HG03565 (cell line): ENCODE measurements around the gene SLC2A4RG.

Source experiments
- ATAC-seq: cut with Tn5 transposase; IDR thresholded peaks from one replicate; pipeline ENCODE4 v1.9.1; 2021; ENCODE audit warnings: mild to moderate bottlenecking, moderate library complexity; ENCODE audit not compliant: unreplicated experiment

Gene SLC2A4RG, protein sequence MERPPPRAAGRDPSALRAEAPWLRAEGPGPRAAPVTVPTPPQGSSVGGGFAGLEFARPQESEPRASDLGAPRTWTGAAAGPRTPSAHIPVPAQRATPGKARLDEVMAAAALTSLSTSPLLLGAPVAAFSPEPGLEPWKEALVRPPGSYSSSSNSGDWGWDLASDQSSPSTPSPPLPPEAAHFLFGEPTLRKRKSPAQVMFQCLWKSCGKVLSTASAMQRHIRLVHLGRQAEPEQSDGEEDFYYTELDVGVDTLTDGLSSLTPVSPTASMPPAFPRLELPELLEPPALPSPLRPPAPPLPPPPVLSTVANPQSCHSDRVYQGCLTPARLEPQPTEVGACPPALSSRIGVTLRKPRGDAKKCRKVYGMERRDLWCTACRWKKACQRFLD

DNA sequence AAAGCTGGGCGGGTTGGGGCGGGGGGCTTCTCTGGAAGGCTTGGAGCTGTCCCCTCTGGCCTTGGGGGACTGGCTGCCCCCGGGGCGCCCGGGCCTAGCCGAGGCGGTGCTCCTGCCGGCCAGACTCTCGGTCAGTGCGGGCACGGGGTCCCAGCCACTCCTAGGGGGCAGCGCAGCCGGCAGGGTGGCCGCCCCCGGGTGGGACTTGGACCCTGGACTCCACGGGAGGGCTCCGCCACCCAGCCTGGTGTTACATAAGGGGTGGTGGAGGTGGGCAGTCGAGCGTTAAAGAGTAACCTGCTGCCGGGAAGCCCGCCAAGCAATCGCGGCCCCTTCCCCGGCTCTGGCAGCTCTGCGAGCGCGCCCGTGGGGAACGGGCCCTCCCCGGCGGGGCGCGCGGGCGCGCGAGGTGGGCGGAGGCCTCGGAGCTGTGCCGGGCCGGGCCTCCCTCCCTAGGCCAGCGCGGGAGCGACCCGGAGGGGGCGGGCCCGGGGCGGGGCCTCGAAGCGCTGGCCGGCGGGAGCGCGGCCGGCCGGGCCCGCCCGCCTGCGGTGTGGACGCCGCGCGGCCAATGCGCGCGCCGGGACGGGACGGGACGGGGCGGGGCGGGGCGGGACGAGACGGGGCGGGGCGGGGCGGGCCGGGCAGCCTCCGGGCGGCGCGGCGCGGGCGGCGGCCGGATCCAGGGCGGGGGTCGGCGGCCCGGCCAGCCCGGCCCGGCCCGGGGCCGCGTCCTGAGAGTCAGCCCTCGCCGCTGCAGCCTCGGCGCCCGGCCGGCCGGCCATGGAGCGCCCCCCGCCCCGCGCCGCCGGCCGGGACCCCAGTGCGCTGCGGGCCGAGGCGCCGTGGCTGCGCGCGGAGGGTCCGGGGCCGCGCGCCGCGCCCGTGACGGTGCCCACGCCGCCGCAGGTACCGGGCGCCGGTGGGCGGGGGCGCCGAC lies at the start of gene SLC2A4RG:
TSS of gene SLC2A4RG (plus strand) at position 647 of the 940 bp plus-strand sequence. CDS start at position 784, 137 bp downstream.
- ATAC-seq: no peak

- ATAC-seq: no peak
Observed at GRCh38 chr20:63690003-63690897, 49.3 kb upstream of the SLC2A4RG start.

DNA sequence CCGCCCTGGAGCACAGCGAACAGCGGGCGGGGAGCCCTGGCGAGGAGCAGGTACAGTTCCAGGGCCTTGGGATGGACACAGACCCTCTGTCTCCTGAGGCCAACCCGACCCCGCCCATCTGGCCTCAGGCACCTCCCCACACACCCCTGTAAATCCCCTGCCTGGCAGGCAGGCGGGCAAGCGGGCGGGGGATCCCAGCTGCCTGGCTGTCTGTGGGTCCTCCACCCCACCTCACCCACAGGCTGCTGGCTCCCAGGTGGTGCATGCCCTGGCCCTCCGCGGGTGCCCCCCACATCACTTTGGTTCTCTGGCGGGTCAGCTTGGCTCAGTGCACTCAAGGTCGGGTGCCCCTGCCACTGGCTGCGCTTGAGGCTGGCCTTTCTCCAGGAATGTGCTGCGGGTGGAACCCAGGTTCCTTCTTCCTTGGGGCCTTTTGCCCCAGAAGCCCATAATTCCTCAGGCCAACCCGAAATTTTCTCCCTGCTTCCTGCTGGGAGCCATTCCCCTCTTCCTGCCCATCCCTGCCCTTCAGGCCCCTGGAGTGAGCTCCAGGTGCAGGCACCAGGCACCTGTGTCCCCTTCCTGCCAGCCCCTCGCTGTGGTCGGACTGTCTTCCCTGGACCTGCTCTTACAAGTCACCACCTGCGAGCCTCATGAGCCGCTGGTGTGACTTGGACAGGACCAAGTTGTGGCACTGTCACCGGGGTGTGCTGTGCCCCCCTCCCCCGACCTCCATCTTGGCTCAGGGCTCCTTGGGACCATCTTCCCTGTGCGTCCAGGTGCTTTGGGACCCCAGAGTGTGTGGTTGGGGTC lies 48.5 kb upstream of the SLC2A4RG start:
- no peak for ATAC-seq

DNA sequence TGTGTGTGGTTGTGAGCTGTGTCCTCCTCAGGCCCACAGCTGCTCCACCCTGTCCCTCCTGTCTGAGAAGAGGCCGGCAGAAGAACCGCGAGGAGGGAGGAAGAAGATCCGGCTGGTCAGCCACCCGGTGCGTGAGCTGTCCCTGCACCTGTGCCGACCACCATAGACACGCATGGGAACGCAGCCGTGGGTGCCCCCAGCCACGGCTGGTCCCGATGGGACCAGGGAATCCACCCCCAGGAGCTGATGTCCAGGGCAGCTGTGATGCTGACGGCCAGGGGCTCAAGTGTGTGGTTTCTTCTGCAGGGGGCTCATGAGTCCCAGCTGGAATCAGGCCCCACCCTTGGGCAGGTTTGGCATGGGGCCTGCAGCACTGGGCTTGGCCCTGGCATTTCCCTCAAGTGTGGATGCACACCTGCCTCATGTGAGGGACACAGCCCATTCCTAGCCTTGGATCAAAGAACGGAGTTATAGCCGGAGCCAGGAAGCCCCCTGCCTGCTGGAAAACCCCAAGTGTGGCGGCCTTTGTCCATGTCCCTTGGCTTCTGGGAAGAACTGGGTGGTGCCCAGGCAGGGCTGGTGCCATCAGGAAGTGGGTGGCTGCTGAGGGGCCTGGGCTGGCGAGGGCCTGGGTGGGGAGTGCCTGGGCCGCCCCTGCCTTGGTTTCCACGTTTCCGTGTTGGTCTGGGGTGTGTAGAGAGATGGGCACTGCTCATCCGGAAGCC lies 47.7 kb upstream of the SLC2A4RG start:
- ATAC-seq: no peak

DNA sequence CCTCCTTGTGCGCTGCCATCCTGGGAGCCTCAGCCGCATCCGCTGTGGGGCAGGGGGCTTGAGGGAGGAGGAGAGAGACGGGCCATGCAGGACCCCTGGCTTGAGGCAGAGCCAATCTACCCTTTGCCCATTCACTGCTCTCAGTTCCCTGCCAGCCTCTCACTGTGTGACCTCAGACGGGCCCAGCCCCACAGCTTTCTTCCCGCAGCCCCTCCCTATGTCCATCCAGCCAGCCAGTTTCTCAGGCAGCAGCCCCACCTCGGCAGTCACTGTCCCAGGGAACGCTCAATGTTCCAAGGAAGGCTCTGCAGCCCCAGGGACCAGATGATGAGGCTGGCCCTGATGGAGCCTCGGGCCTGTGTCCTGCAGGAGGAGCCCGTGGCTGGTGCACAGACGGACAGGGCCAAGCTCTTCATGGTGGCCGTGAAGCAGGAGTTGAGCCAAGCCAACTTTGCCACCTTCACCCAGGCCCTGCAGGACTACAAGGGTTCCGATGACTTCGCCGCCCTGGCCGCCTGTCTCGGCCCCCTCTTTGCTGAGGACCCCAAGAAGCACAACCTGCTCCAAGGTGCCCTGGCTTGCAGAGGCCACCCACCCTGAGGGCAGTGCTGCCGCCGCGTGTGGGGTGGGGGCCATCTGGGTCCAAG lies 47.0 kb upstream of the SLC2A4RG start:
- ATAC-seq: no peak

- no peak for ATAC-seq
Observed at GRCh38 chr20:63693083-63693732, 46.4 kb upstream of the SLC2A4RG start.

DNA sequence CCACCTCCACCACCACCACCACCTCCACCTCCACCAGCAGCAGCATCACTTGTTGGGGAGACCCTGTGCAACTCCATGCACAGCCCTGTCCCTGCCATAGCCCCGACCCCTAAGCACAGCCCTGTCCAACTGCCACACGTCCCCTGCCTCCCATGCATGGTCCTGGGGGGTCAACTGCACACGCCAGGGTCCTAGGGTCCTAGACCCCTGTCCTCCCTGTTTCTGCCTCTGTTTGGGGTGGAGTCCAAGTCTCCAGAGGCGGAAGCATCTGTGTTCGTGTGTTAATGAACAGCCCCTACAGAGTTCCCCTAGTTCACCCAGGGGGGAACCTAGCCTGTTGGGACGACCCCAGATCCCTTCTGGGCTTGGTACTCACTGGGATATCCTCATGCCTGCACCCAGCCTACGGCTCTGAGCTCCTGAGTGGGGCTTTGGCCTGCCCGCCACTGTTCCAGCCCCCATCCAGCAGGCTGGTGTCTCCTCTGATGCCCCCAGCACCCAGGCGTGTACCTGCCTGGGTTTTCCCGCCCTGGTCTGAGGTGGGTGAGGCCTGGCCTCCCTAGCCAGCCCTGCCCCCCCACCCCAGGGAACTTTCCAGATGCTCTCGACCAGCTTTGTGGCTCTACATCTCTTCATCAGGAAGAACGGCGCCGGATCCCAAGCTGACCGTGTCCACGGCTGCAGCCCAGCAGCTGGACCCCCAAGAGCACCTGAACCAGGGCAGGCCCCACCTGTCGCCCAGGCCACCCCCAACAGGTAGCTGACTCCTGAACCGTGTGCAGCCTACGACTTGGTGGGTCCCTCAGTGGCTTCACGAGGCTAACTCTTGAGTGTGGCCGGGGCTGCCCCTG lies 45.6 kb upstream of the SLC2A4RG start:
- ATAC-seq: no peak

GRCh38 chr20:63694584-63695423 lies 44.8 kb upstream of the SLC2A4RG start:
- no peak for ATAC-seq

DNA sequence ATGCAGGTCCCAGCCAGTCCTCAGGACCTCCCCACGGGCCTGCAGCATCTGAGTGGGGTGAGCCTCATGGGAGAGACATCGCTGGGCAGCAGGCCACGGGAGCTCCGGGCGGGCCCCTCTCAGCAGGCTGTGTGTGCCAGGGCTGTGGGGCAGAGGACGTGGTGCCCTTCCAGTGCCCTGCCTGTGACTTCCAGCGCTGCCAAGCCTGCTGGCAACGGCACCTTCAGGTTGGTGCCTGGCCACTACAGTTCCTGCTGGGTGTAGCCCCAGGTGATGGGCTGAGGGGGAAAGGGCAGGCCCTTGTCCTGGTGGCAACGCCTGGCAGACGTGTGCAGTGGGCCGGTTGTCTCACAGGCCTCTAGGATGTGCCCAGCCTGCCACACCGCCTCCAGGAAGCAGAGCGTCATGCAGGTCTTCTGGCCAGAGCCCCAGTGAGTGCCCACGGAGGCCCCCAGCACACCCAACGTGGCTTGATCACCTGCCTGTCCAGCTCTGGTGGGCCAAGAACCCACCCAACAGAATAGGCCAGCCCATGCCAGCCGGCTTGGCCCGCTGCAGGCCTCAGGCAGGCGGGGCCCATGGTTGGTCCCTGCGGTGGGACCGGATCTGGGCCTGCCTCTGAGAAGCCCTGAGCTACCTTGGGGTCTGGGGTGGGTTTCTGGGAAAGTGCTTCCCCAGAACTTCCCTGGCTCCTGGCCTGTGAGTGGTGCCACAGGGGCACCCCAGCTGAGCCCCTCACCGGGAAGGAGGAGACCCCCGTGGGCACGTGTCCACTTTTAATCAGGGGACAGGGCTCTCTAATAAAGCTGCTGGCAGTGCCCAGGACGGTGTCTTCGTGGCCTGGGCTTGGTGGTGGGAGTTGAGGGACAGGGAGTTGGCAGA lies 43.9 kb upstream of the SLC2A4RG start:
- no peak for ATAC-seq

DNA sequence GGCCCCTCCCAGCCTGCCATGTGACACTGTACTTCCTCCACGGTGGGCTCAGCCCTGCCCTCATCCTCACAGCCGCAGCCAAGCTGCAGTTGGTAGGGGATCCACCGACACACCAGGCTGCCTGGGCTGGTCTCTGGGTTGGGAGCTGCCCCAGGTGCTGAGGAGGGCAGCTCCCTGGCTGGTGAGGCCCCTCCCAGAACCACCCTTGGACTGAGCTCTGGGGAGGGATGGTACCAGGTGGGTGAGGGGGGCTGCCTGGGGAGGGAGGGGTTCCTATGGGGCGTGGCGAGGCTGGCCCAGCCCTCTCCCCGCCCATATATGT lies 43.3 kb upstream of the SLC2A4RG start:
- no peak for ATAC-seq

- ATAC-seq: no peak
Observed at GRCh38 chr20:63696628-63697356, 42.8 kb upstream of the SLC2A4RG start, which contains the start of gene TNFRSF6B. TNFRSF6B (plus strand) TSS chr20:63696652; CDS start chr20:63696768, 116 bp downstream.

DNA sequence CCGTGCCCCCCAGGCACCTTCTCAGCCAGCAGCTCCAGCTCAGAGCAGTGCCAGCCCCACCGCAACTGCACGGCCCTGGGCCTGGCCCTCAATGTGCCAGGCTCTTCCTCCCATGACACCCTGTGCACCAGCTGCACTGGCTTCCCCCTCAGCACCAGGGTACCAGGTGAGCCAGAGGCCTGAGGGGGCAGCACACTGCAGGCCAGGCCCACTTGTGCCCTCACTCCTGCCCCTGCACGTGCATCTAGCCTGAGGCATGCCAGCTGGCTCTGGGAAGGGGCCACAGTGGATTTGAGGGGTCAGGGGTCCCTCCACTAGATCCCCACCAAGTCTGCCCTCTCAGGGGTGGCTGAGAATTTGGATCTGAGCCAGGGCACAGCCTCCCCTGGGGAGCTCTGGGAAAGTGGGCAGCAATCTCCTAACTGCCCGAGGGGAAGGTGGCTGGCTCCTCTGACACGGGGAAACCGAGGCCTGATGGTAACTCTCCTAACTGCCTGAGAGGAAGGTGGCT lies 42.2 kb upstream of the SLC2A4RG start:
- ATAC-seq: no peak

GRCh38 chr20:63697868-63698545 lies 41.6 kb upstream of the SLC2A4RG start:
- no peak for ATAC-seq
